Measurements from ENCODE around the gene SERPINA5. TPM values are rescaled to one million over a fixed set of nuclear protein-coding genes. Genes with fewer than 3 reads are reported as not detected.

Gene SERPINA5
- total RNA-seq, 3 donors from 2014 or later: 0.53 to 3.8 TPM; not detected in 1

GRCh38 chr14:94622653-94623421 lies 41.6 kb downstream of the SERPINA5 start:
- peaks cover 10% of the 10 kb centered on the region for H3K9me3 ChIP-seq
- no peak for ATAC-seq
- intact Hi-C loops (cut with DNase I, micrococcal nuclease): no loop called here
- no peaks in the 10 kb centered on the region for H3K36me3 ChIP-seq (ENCODE audit: low read depth)
- TF ChIP-seq, protein P1, sequence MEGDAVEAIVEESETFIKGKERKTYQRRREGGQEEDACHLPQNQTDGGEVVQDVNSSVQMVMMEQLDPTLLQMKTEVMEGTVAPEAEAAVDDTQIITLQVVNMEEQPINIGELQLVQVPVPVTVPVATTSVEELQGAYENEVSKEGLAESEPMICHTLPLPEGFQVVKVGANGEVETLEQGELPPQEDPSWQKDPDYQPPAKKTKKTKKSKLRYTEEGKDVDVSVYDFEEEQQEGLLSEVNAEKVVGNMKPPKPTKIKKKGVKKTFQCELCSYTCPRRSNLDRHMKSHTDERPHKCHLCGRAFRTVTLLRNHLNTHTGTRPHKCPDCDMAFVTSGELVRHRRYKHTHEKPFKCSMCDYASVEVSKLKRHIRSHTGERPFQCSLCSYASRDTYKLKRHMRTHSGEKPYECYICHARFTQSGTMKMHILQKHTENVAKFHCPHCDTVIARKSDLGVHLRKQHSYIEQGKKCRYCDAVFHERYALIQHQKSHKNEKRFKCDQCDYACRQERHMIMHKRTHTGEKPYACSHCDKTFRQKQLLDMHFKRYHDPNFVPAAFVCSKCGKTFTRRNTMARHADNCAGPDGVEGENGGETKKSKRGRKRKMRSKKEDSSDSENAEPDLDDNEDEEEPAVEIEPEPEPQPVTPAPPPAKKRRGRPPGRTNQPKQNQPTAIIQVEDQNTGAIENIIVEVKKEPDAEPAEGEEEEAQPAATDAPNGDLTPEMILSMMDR (IDR thresholded peaks at IDR 0.05): no peak
- no peaks in the 10 kb centered on the region for H3K4me1 ChIP-seq (ENCODE audit: low read depth)
- H3K4me3 ChIP-seq: no peak overlapping the region
- no peak for DNase-seq

GRCh38 chr14:94623422-94623809 lies 42.2 kb downstream of the SERPINA5 start:
- no peaks in the 10 kb centered on the region for H3K36me3 ChIP-seq (ENCODE audit: low read depth)
- ATAC-seq (no peak), DNase-seq (no peak)
- H3K9me3 ChIP-seq: peaks cover 5% of the 10 kb centered on the region
- H3K4me3 ChIP-seq: no peak overlapping the region
- TF ChIP-seq, protein P1 (IDR thresholded peaks at IDR 0.05): no peak
- intact Hi-C loops (cut with DNase I, micrococcal nuclease): no loop called here
- H3K4me1 ChIP-seq (ENCODE audit: low read depth): no peaks in the 10 kb centered on the region

DNA sequence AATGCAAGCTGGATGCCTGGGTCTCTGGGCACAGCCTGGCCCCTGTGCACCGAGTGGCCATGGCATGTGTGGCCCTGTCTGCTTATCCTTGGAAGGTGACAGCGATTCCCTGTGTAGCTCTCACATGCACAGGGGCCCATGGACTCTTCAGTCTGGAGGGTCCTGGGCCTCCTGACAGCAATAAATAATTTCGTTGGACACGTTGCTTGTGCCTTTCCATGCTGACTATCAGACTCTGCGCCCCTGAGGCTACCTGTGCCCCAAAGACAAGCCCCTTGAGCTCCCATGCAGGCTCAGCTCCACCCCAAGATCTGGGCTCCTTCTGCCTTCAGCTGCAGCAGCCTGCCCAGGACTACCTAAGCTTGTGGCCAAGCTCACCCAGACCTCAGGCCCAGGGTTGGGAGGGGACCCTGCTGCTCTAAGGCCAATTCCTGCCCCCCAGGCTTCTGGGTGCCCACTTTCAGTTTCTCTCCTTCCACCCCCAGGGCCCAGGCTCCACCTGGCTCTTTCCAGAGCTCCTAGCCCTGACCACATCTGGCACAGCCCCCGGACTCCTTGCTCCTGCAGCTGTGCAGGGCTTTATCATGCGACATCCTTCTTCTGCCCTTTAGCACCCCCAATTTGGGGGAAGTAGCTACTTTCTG lies 42.8 kb downstream of the SERPINA5 start:
- TF ChIP-seq, protein P1 (IDR thresholded peaks at IDR 0.05): no peak
- no peak for DNase-seq

GRCh38 chr14:94624537-94625352 lies 43.5 kb downstream of the SERPINA5 start:
- DNase-seq (no peak), ATAC-seq (no peak)
- H3K4me1 ChIP-seq (ENCODE audit: low read depth): no peaks in the 10 kb centered on the region
- TF ChIP-seq, protein P1 (IDR thresholded peaks at IDR 0.05): no peak
- no peaks in the 10 kb centered on the region for H3K36me3 ChIP-seq (ENCODE audit: low read depth)
- H3K4me3 ChIP-seq: no peak overlapping the region
- H3K9me3 ChIP-seq: no peaks in the 10 kb centered on the region
- intact Hi-C loops (cut with DNase I, micrococcal nuclease): no loop called here

More for the DNA sequence above, 42.8 kb downstream of the SERPINA5 start:
- no peak for ATAC-seq
- H3K4me3 ChIP-seq: no peak overlapping the region
- no peaks in the 10 kb centered on the region for H3K4me1 ChIP-seq (ENCODE audit: low read depth)
- intact Hi-C loops (cut with DNase I, micrococcal nuclease): no loop called here
- no peaks in the 10 kb centered on the region for H3K36me3 ChIP-seq (ENCODE audit: low read depth)
- no peaks in the 10 kb centered on the region for H3K9me3 ChIP-seq

DNA sequence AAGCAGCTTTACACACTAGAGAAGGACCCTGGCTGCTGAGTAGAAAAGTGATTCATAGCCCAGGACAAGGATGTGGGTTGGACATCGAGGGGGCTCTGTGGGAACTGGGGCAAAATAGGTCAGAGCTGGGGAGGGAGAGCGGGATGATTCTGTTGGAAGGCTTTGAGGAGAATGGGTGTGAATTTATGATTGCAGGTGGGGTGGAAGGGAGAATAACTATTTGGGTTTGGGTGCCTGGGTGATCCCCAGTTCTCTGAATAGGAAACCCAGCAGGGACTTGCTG lies 44.1 kb downstream of the SERPINA5 start:
- no peaks in the 10 kb centered on the region for H3K4me1 ChIP-seq (ENCODE audit: low read depth)
- no peak for ATAC-seq
- intact Hi-C loops (cut with DNase I, micrococcal nuclease): no loop called here
- no peak for DNase-seq
- H3K9me3 ChIP-seq: no peaks in the 10 kb centered on the region
- H3K4me3 ChIP-seq: no peak overlapping the region
- TF ChIP-seq, protein P1 (IDR thresholded peaks at IDR 0.05): no peak
- H3K36me3 ChIP-seq (ENCODE audit: low read depth): no peaks in the 10 kb centered on the region
